Skeletal muscle satellite cell (primary cell): Measurements from ENCODE around the gene SHANK3. TPM values are rescaled to one million over a fixed set of nuclear protein-coding genes. Genes with fewer than 3 reads are reported as not detected.

ENCODE experiments used
- H3K27me3 ChIP-seq: 2 replicates; pipeline ENCODE4 v1.7.0; 2013; ENCODE audit warnings: low read length; ENCODE audit not compliant: control insufficient read depth, insufficient read depth
- H3K36me3 ChIP-seq: 2 replicates; pipeline ENCODE4 v1.7.0; 2013; ENCODE audit warnings: mild to moderate bottlenecking, control low read depth, low read length; ENCODE audit not compliant: insufficient read depth
- H3K4me1 ChIP-seq: 2 replicates; pipeline ENCODE4 v1.7.0; 2013; ENCODE audit warnings: low read length; ENCODE audit not compliant: control insufficient read depth, insufficient read depth
- H3K4me2 ChIP-seq: 2 replicates; pipeline ENCODE4 v1.7.0; 2013; ENCODE audit warnings: mild to moderate bottlenecking, low read length
- H3K4me3 ChIP-seq: 2 replicates; pipeline ENCODE4 v1.7.0; 2013; ENCODE audit warnings: low read length
- H3K9ac ChIP-seq: 2 replicates; pipeline ENCODE4 v1.7.0; 2013; ENCODE audit warnings: mild to moderate bottlenecking, low read depth, low read length, moderate library complexity
- H3K9me3 ChIP-seq: replicated peaks from 2 replicates; pipeline ENCODE4 v1.7.0; 2013; ENCODE audit warnings: mild to moderate bottlenecking, control low read depth, low read length
- total RNA-seq: library from RNA; depleted of rRNA; stranded (reverse); fragments of >200 nt; gene quantifications from 2 replicates; pipeline ENCODE4 v1.2.3, GENCODE V29; 2012; rRNA removed

SHANK3 gene
- total RNA-seq = 1.0 and 1.5 TPM in 2 replicates

GRCh38 chr22:50672471-50673230 is at the start of gene SHANK3:
SHANK3 (plus strand) TSS chr22:50672823.
- Histone ChIP-seq H3K36me3 (no peaks in the 10 kb centered on the region), H3K9me3 (no peaks in the 10 kb centered on the region), H3K4me2 (peak within 1 kb of the TSS; percentile 54), H3K4me3 (no peak within 1 kb of the TSS), H3K4me1 (peaks cover 3% of the 10 kb centered on the region), H3K9ac (no peak within 1 kb of the TSS), H3K27me3 (peaks cover 31% of the 10 kb centered on the region)

- Histone ChIP-seq H3K36me3 (peaks cover 6% of the 10 kb centered on the region), H3K9ac (no peak overlapping the region), H3K4me2 (no peak overlapping the region), H3K9me3 (no peaks in the 10 kb centered on the region), H3K4me3 (no peak overlapping the region), H3K27me3 (peaks cover 26% of the 10 kb centered on the region), H3K4me1 (peaks cover 29% of the 10 kb centered on the region)
These were observed 48.1 kb upstream of the SHANK3 start for GRCh38 chr22:50624347-50625130.

- Histone ChIP-seq H3K27me3 (peaks cover 22% of the 10 kb centered on the region), H3K9me3 (no peaks in the 10 kb centered on the region), H3K9ac (no peak overlapping the region), H3K4me1 (peaks cover 29% of the 10 kb centered on the region), H3K4me3 (no peak overlapping the region), H3K36me3 (peaks cover 6% of the 10 kb centered on the region), H3K4me2 (no peak overlapping the region)
These were observed 47.5 kb upstream of the SHANK3 start for GRCh38 chr22:50625131-50625567.

- no peak overlapping the region for H3K4me3 ChIP-seq
- no peak overlapping the region for H3K9ac ChIP-seq
- H3K9me3 ChIP-seq = no peaks in the 10 kb centered on the region
- no peak overlapping the region for H3K4me2 ChIP-seq
- H3K27me3 ChIP-seq = peaks cover 21% of the 10 kb centered on the region
- peaks cover 6% of the 10 kb centered on the region for H3K36me3 ChIP-seq
- peaks cover 26% of the 10 kb centered on the region for H3K4me1 ChIP-seq
These were observed 46.9 kb upstream of the SHANK3 start for GRCh38 chr22:50625568-50626313.

GRCh38 chr22:50626314-50626849 is 46.2 kb upstream of the SHANK3 start:
- Histone ChIP-seq H3K9ac (no peak overlapping the region), H3K36me3 (peaks cover 6% of the 10 kb centered on the region), H3K4me2 (peak overlapping the region; percentile 90), H3K9me3 (no peaks in the 10 kb centered on the region), H3K27me3 (peaks cover 14% of the 10 kb centered on the region), H3K4me1 (peaks cover 23% of the 10 kb centered on the region), H3K4me3 (no peak overlapping the region)

GRCh38 chr22:50626850-50627641 is 45.6 kb upstream of the SHANK3 start:
- Histone ChIP-seq H3K9me3 (no peaks in the 10 kb centered on the region), H3K4me1 (peaks cover 16% of the 10 kb centered on the region), H3K9ac (peak overlapping the region; percentile 86), H3K4me3 (peak overlapping the region; percentile 89), H3K36me3 (peaks cover 6% of the 10 kb centered on the region), H3K27me3 (peaks cover 10% of the 10 kb centered on the region), H3K4me2 (peak overlapping the region; percentile 90)

GRCh38 chr22:50627642-50628542 is 44.7 kb upstream of the SHANK3 start, which contains the start of gene ARSA:
ARSA (minus strand) TSS chr22:50628152; CDS start chr22:50627779, 373 bp downstream.
- peaks cover 6% of the 10 kb centered on the region for H3K36me3 ChIP-seq
- peaks cover 3% of the 10 kb centered on the region for H3K27me3 ChIP-seq
- H3K9ac ChIP-seq = peak within 1 kb of the TSS; percentile 86
- H3K4me1 ChIP-seq = peaks cover 14% of the 10 kb centered on the region
- no peaks in the 10 kb centered on the region for H3K9me3 ChIP-seq
- peak within 1 kb of the TSS; percentile 89 for H3K4me3 ChIP-seq
- peak within 1 kb of the TSS; percentile 99 for H3K4me2 ChIP-seq

GRCh38 chr22:50628543-50629134 is 44.0 kb upstream of the SHANK3 start:
- Histone ChIP-seq H3K4me1 (peaks cover 14% of the 10 kb centered on the region), H3K9ac (peak overlapping the region; percentile 77), H3K4me2 (peak overlapping the region; percentile 99), H3K27me3 (peaks cover under 1% of the 10 kb centered on the region), H3K4me3 (peak overlapping the region; percentile 89), H3K36me3 (peaks cover 6% of the 10 kb centered on the region), H3K9me3 (no peaks in the 10 kb centered on the region)

- H3K4me3 ChIP-seq = no peak overlapping the region
- H3K9me3 ChIP-seq = no peaks in the 10 kb centered on the region
- peaks cover 14% of the 10 kb centered on the region for H3K4me1 ChIP-seq
- H3K27me3 ChIP-seq = peaks cover 3% of the 10 kb centered on the region
- H3K36me3 ChIP-seq = no peaks in the 10 kb centered on the region
- no peak overlapping the region for H3K9ac ChIP-seq
- no peak overlapping the region for H3K4me2 ChIP-seq
These were observed 42.2 kb upstream of the SHANK3 start for GRCh38 chr22:50630376-50630775.
